A549 (cell line): Measurements from ENCODE around the gene NCOA5.

Experiments used
- CEBPB ChIP-seq, 2 experiments: fragments of >200 bp in 1 of 2; sonication (Bioruptor Twin) in 1 of 2; formaldehyde crosslinking in 1 of 2; IDR thresholded peaks; 2 replicates each; pipeline ENCODE4 v1.6.1; 2012 to 2016
- CTCF ChIP-seq: fragments of >200 bp; sonication (Bioruptor Twin); formaldehyde crosslinking; IDR thresholded peaks from 3 replicates; pipeline ENCODE4 v1.5.1; 2016
- EP300 ChIP-seq, 2 experiments: fragments of >200 bp; sonication (Bioruptor Twin); formaldehyde crosslinking; IDR thresholded peaks; 2 replicates in 1 of 2; 3 replicates in 1 of 2; pipeline ENCODE4 v1.6.1; 2016 to 2017
- HOXB5 ChIP-seq: fragments of 250-450 bp; sonication (Bioruptor Pico); IDR thresholded peaks from 2 replicates; pipeline ENCODE4 v1.5.0; 2020; ENCODE audit warnings: mild to moderate bottlenecking, moderate library complexity
- MAX ChIP-seq: IDR thresholded peaks from 2 replicates; pipeline ENCODE4 v1.6.1; 2012
- MYC ChIP-seq: IDR thresholded peaks from 2 replicates; pipeline ENCODE4 v1.6.1; 2012; ENCODE audit warnings: mild to moderate bottlenecking, inconsistent platforms, low read length, improper control_type of control experiment, borderline replicate concordance
- RFX5 ChIP-seq: fragments of 450-650 bp; IDR thresholded peaks from 2 replicates; pipeline ENCODE4 v1.7.1; 2014; ENCODE audit warnings: antibody characterized with exemption, mild to moderate bottlenecking, moderate library complexity
- TP53 ChIP-seq: fragments of 250-450 bp; sonication (Bioruptor Pico); IDR thresholded peaks from 2 replicates; pipeline ENCODE4 v1.5.0; 2021; ENCODE audit warnings: mild to moderate bottlenecking, moderate library complexity

GRCh38 chr20:46028772-46029371, 60.9 kb downstream of the NCOA5 start, which contains the start of gene SLC12A5:
- no peak for TF ChIP-seq MAX
- no peak for TF ChIP-seq EP300 (IDR thresholded peaks at IDR 0.05)
- TF ChIP-seq CEBPB (IDR thresholded peaks at IDR 0.05): no peak
- TF ChIP-seq CTCF: no peak
- no peak for TF ChIP-seq TP53 (CRISPR knock-in tag)
- TF ChIP-seq HOXB5 (CRISPR knock-in tag): no peak
- no peak for TF ChIP-seq RFX5
- no peak for TF ChIP-seq MYC
